MCF 10A (cell line): Measurements from ENCODE around the gene THRB. TPM values are rescaled to one million over a fixed set of nuclear protein-coding genes. Genes with fewer than 3 reads are reported as not detected.

ENCODE experiments used
- BruUV-seq: library from RNA; stranded (reverse); fragments of 400-500 nt; replicated peaks from 2 replicates; lab custom pipeline; 2021; lab: Mats Ljungman, UMichigan
- CTCF ChIA-PET: fragments of 300-600 bp; sonication (Branson Sonifier 250); formaldehyde crosslinking; extraction: SDS; loops from one replicate; lab custom pipeline; 2021; ENCODE audit warnings: antibody characterized with exemption, inconsistent platforms; lab: Yijun Ruan, JAX
- POLR2A ChIA-PET: fragments of 300-600, 350-650 bp; sonication (Branson Sonifier 250); formaldehyde crosslinking; extraction: SDS; loops from one replicate; lab custom pipeline; 2020; ENCODE audit warnings: antibody characterized with exemption, inconsistent platforms; lab: Yijun Ruan, JAX
- DNase-seq: peaks from one replicate; pipeline ENCODE4 v3.0.0-alpha.2; 2018; ENCODE audit not compliant: unreplicated experiment
- H3K27ac Mint-ChIP-seq: one replicate; pipeline ENCODE4 v1.8.0; 2022; ENCODE audit warnings: mild to moderate bottlenecking, low read depth, mixed read lengths; ENCODE audit not compliant: unreplicated experiment
- H3K27me3 Mint-ChIP-seq: one replicate; pipeline ENCODE4 v1.8.0; 2022; ENCODE audit warnings: mixed read lengths; ENCODE audit not compliant: insufficient read depth, unreplicated experiment
- H3K36me3 Mint-ChIP-seq: one replicate; pipeline ENCODE4 v1.8.0; 2022; ENCODE audit warnings: mild to moderate bottlenecking, moderate library complexity, mixed read lengths; ENCODE audit not compliant: insufficient read depth, unreplicated experiment
- H3K4me1 Mint-ChIP-seq: one replicate; pipeline ENCODE4 v1.8.0; 2022; ENCODE audit warnings: mixed read lengths; ENCODE audit not compliant: insufficient read depth, unreplicated experiment
- H3K4me3 Mint-ChIP-seq: one replicate; pipeline ENCODE4 v1.8.0; 2022; ENCODE audit warnings: mild to moderate bottlenecking, moderate library complexity, mixed read lengths; ENCODE audit not compliant: unreplicated experiment
- H3K9me3 Mint-ChIP-seq: one replicate; pipeline ENCODE4 v1.8.0; 2022; ENCODE audit warnings: mixed read lengths; ENCODE audit not compliant: unreplicated experiment
- intact Hi-C: fragments of 100-400 bp; cut with micrococcal nuclease; formaldehyde crosslinking; loops from 2 replicates; pipeline ENCODE4 v1.14.1; 2022
- total RNA-seq: library from RNA; stranded (reverse); gene quantifications from 2 replicates; pipeline ENCODE4 v1.2.3, GENCODE V29; 2022
- TF ChIP-seq, protein P1 (sequence below): fragments of 200-600 bp; IDR thresholded peaks from one replicate; pipeline ENCODE4 v1.8.0; 2022; ENCODE audit warnings: antibody characterized with exemption, mild to moderate bottlenecking; ENCODE audit not compliant: unreplicated experiment

THRB gene
- total RNA-seq, 1 experiment from 2014 or later: 4.2 TPM

DNA sequence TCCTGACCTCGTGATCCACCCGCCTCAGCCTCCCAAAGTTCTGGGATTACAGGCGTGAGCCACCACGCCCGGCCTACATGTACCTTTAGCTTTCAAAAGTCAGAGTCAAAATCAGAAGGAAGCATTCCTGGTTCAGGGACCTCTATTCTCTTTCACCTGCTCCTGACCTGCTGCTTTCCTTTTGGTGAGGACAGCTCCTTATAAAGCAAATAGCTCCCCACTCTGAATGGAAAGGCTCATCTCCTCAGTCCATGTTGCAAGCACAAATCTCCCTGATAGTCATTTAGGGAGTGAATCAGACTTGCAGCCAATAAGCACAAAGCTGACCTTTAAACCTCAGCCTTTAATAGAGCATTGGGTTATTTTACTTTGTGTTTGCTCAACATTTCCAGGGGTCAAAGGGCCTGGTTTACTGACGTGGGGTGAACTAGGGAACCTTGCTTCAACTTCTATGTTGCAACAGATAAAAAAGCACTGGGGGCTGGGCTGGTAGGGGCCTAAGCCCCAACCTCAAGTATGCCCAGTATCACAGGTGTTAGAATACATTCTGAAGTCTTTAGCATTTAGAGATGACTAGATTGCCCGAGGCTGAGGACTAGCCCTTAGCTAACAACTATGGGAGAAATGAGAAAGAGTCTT, 43.1 kb downstream of the THRB start:
- CTCF ChIA-PET: interaction anchor here (1.1 kb wide), 1 partner anchor 18 kb away, joined by 5 read pairs; no protein-coding TSS in a partner anchor
- H3K9me3 Mint-ChIP-seq: no peaks in the 10 kb centered on the region
- TF ChIP-seq, protein P1, sequence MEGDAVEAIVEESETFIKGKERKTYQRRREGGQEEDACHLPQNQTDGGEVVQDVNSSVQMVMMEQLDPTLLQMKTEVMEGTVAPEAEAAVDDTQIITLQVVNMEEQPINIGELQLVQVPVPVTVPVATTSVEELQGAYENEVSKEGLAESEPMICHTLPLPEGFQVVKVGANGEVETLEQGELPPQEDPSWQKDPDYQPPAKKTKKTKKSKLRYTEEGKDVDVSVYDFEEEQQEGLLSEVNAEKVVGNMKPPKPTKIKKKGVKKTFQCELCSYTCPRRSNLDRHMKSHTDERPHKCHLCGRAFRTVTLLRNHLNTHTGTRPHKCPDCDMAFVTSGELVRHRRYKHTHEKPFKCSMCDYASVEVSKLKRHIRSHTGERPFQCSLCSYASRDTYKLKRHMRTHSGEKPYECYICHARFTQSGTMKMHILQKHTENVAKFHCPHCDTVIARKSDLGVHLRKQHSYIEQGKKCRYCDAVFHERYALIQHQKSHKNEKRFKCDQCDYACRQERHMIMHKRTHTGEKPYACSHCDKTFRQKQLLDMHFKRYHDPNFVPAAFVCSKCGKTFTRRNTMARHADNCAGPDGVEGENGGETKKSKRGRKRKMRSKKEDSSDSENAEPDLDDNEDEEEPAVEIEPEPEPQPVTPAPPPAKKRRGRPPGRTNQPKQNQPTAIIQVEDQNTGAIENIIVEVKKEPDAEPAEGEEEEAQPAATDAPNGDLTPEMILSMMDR: no peak
- no peaks in the 10 kb centered on the region for H3K4me1 Mint-ChIP-seq
- POLR2A ChIA-PET: interaction anchor here (1.3 kb wide), 1 partner anchor 18 kb away, joined by 3 read pairs; no protein-coding TSS in a partner anchor
- DNase-seq: peak; percentile 21
- no peak overlapping the region for H3K4me3 Mint-ChIP-seq
- no peaks in the 10 kb centered on the region for H3K27me3 Mint-ChIP-seq
- H3K27ac Mint-ChIP-seq: no peak overlapping the region
- no TSS peak for BruUV-seq
- intact Hi-C loops: no loop called here
- no peaks in the 10 kb centered on the region for H3K36me3 Mint-ChIP-seq

DNA sequence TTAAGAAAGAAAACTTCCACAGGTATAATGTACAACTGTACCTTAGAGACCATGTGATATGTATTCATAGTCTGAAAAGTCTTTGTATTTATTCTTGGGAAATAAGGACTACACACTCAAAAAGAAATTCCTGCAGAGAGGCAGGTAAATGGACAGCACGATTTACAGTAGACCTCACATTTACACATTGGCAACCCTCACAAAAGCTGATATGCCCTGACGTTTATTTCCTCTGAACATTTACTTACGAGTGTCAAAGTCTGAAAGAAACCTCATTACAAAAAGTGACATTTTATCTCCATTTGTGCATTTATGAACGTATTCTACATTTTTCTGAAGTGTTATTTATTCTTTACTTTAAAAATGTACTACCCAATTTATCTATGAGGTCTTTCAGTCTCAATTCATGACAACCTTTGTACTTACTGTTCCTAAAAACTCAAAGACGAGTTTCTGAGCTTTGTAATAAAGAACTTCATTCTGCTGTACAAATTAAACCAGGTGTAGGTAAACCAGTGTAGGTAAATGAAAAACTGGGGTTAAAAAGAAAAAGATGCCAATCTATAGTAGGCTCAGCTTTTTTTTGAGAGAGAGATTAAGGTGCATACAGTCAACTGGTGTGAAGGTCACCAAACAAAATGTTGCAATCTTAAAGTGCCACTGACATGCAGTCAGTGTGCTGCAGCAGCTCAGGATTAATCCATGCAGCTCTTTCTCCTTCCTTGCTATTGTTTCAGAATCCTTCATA, 44.3 kb downstream of the THRB start:
- no TSS peak for BruUV-seq
- no peaks in the 10 kb centered on the region for H3K9me3 Mint-ChIP-seq
- no peak for DNase-seq
- ChIA-PET CTCF (interaction anchor here (0.6 to 1.1 kb wide), 5 partner anchors 12 to 349 kb away, joined by 3 to 5 read pairs (median 3); no protein-coding TSS in a partner anchor), POLR2A (interaction anchor here (1.1 to 1.3 kb wide), 2 partner anchors 19 to 44 kb away, joined by 3 read pairs; partner anchors contain the start of gene THRB)
- no peaks in the 10 kb centered on the region for H3K4me1 Mint-ChIP-seq
- intact Hi-C loops: no loop called here
- H3K4me3 Mint-ChIP-seq: no peak overlapping the region
- no peaks in the 10 kb centered on the region for H3K36me3 Mint-ChIP-seq
- H3K27ac Mint-ChIP-seq: no peak overlapping the region
- H3K27me3 Mint-ChIP-seq: no peaks in the 10 kb centered on the region
- TF ChIP-seq, protein P1: no peak

DNA sequence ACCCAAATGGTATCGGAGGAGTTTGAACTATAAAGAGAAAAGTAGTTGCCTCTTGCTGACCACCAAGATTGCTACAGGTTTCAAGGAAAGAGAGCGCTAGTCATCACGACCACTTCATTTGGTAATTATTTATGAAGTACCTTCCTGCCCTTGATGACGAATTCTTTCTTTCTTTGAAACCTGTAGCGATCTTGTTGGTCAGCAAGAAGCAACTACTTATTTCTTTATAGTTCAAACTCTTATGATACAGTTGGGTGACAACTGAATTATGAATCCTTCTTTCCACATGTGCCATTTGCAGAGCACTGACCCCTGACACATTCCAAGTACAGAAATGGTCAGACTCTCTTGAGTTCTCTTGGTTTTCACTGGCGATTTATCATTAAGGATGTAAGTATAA, 46.8 kb downstream of the THRB start:
- TF ChIP-seq, protein P1: no peak
- Mint-ChIP-seq H3K27me3 (no peaks in the 10 kb centered on the region), H3K4me1 (no peaks in the 10 kb centered on the region), H3K9me3 (no peaks in the 10 kb centered on the region), H3K36me3 (no peaks in the 10 kb centered on the region), H3K4me3 (no peak overlapping the region), H3K27ac (no peak overlapping the region)
- intact Hi-C loops: no loop called here
- ChIA-PET POLR2A (no interaction called here), CTCF (no interaction called here)
- BruUV-seq: no TSS peak
- no peak for DNase-seq

DNA sequence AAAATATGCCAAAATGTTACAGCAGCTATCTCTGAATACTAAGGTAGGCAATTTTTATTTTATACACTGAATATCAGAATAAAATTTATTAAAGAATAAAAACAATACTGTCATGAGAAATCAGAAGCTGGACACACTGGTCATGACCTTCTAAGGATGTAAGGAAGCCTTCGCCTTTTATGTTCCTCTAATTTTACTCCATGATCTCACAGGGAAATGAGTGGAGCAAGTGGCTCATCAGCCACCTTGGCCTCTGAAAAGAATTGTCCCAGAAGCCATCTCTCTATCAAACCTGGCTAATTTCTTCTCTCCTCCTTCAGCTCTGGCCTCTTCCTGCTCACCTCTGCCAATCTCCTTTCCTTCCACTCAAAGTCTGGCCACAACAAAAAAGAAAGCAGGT, 48.6 kb downstream of the THRB start:
- H3K36me3 Mint-ChIP-seq: no peaks in the 10 kb centered on the region
- POLR2A ChIA-PET: no interaction called here
- no TSS peak for BruUV-seq

More for the DNA sequence above, 48.6 kb downstream of the THRB start:
- H3K27ac Mint-ChIP-seq: no peak overlapping the region
- intact Hi-C loops: no loop called here
- H3K9me3 Mint-ChIP-seq: no peaks in the 10 kb centered on the region
- TF ChIP-seq, protein P1: no peak
- no peak overlapping the region for H3K4me3 Mint-ChIP-seq
- no peak for DNase-seq
- no peaks in the 10 kb centered on the region for H3K27me3 Mint-ChIP-seq
- H3K4me1 Mint-ChIP-seq: no peaks in the 10 kb centered on the region
- CTCF ChIA-PET: interaction anchor here (0.7 kb wide), 1 partner anchor 284 kb away, joined by 3 read pairs; no protein-coding TSS in a partner anchor
